Measurements from ENCODE around the gene SPATA13.

SPATA13 gene

GRCh38 chr13:24207841-24208667 is 47.5 kb downstream of the SPATA13 start:
- no peaks in the 10 kb centered on the region for H3K36me3 ChIP-seq
- peak overlapping the region in 5 of 11 experiments; percentile 4 to 23 (median 13); a peak in 2 of 22 replicates for H3K4me2 ChIP-seq
- H3K27ac ChIP-seq = no peak overlapping the region
- H3K9me3 ChIP-seq (replicated peaks in 1 of 11) = peaks cover 0 to 6% (median 0%) of the 10 kb centered on the region in 11 experiments; a peak in 1 of 22 replicates
- H3K4me1 ChIP-seq = peaks cover 19 to 39% (median 33%) of the 10 kb centered on the region in 10 experiments
- H3K27me3 ChIP-seq = no peaks in the 10 kb centered on the region
- H3K9ac ChIP-seq = no peak overlapping the region
- TF ChIP-seq Cebpa-rat (IDR thresholded peaks at IDR 0.05) = no peak
- no peaks in the 10 kb centered on the region; a peak in 1 of 22 replicates for H4K20me1 ChIP-seq
- H3K4me3 ChIP-seq = no peak overlapping the region

- no peak overlapping the region for H3K27ac ChIP-seq
- H3K27me3 ChIP-seq = no peaks in the 10 kb centered on the region
- no peak overlapping the region for H3K4me3 ChIP-seq
- H3K9me3 ChIP-seq (replicated peaks in 1 of 11) = peaks cover 0 to 6% (median 0%) of the 10 kb centered on the region in 11 experiments; a peak in 1 of 22 replicates
- peak overlapping the region in 2 of 11 experiments; percentile 4 to 19; a peak in 1 of 22 replicates for H3K4me2 ChIP-seq
- peaks cover 8 to 32% (median 25%) of the 10 kb centered on the region in 10 experiments for H3K4me1 ChIP-seq
- H3K36me3 ChIP-seq = no peaks in the 10 kb centered on the region
- TF ChIP-seq Cebpa-rat (IDR thresholded peaks at IDR 0.05) = no peak
- no peaks in the 10 kb centered on the region; a peak in 1 of 22 replicates for H4K20me1 ChIP-seq
- H3K9ac ChIP-seq = no peak overlapping the region
These were observed 48.6 kb downstream of the SPATA13 start for GRCh38 chr13:24209138-24209537.

GRCh38 chr13:24212254-24212653 is 51.7 kb downstream of the SPATA13 start:
- peaks cover 10 to 51% (median 42%) of the 10 kb centered on the region in 10 experiments for H3K4me1 ChIP-seq
- H3K27ac ChIP-seq = peak overlapping the region in 1 of 11 experiments; percentile 18; a peak in 1 of 22 replicates
- TF ChIP-seq Cebpa-rat (IDR thresholded peaks at IDR 0.05) = no peak

GRCh38 chr13:24212674-24213073 is 52.2 kb downstream of the SPATA13 start:
- H4K20me1 ChIP-seq = no peaks in the 10 kb centered on the region; a peak in 1 of 22 replicates
- H3K9ac ChIP-seq = no peak overlapping the region
- no peak overlapping the region for H3K4me3 ChIP-seq
- no peak for TF ChIP-seq Cebpa-rat (IDR thresholded peaks at IDR 0.05)
- H3K4me1 ChIP-seq = peaks cover 14 to 54% (median 47%) of the 10 kb centered on the region in 10 experiments
- no peaks in the 10 kb centered on the region for H3K36me3 ChIP-seq
- peaks cover 0 to 6% (median 0%) of the 10 kb centered on the region in 11 experiments; a peak in 1 of 22 replicates for H3K9me3 ChIP-seq (replicated peaks in 1 of 11)
- H3K27ac ChIP-seq = peak overlapping the region in 1 of 11 experiments; percentile 17; a peak in 1 of 22 replicates
- no peak overlapping the region for H3K4me2 ChIP-seq
- H3K27me3 ChIP-seq = no peaks in the 10 kb centered on the region

More at GRCh38 chr13:24212254-24212653, 51.7 kb downstream of the SPATA13 start:
- no peaks in the 10 kb centered on the region; a peak in 1 of 22 replicates for H4K20me1 ChIP-seq
- no peaks in the 10 kb centered on the region for H3K36me3 ChIP-seq
- H3K4me2 ChIP-seq = no peak overlapping the region
- no peak overlapping the region for H3K4me3 ChIP-seq
- H3K9ac ChIP-seq = no peak overlapping the region
- H3K9me3 ChIP-seq (replicated peaks in 1 of 11) = peaks cover 0 to 6% (median 0%) of the 10 kb centered on the region in 11 experiments; a peak in 1 of 22 replicates
- no peaks in the 10 kb centered on the region for H3K27me3 ChIP-seq

- no peak overlapping the region for H3K4me3 ChIP-seq
- no peaks in the 10 kb centered on the region for H3K27me3 ChIP-seq
- peaks cover 21 to 53% (median 48%) of the 10 kb centered on the region in 10 experiments for H3K4me1 ChIP-seq
- no peak for TF ChIP-seq Cebpa-rat (IDR thresholded peaks at IDR 0.05)
- H3K9me3 ChIP-seq (replicated peaks in 1 of 11) = peaks cover 0 to 6% (median 0%) of the 10 kb centered on the region in 11 experiments; a peak in 1 of 22 replicates
- no peaks in the 10 kb centered on the region; a peak in 1 of 22 replicates for H4K20me1 ChIP-seq
- peak overlapping the region in 9 of 11 experiments; percentile 6 to 77 (median 65); a peak in 10 of 22 replicates for H3K4me2 ChIP-seq
- peak overlapping the region in 3 of 11 experiments; percentile 23 to 61 (median 38); a peak in 1 of 22 replicates for H3K27ac ChIP-seq
- H3K9ac ChIP-seq = no peak overlapping the region
- H3K36me3 ChIP-seq = no peaks in the 10 kb centered on the region
These were observed 53.4 kb downstream of the SPATA13 start for GRCh38 chr13:24213932-24214331.

GRCh38 chr13:24214528-24214927 is 54.0 kb downstream of the SPATA13 start:
- Histone ChIP-seq H3K4me1 (peaks cover 21 to 58% (median 48%) of the 10 kb centered on the region in 10 experiments), H4K20me1 (no peaks in the 10 kb centered on the region; a peak in 1 of 22 replicates), H3K27me3 (no peaks in the 10 kb centered on the region), H3K9ac (peak overlapping the region in 3 of 11 experiments; percentile 11 to 46 (median 36); a peak in 3 of 22 replicates), H3K36me3 (no peaks in the 10 kb centered on the region), H3K4me2 (peak overlapping the region in 10 of 11 experiments; percentile 30 to 77 (median 65); a peak in 19 of 22 replicates), H3K27ac (peak overlapping the region in 9 of 11 experiments; percentile 12 to 61 (median 38); a peak in 14 of 22 replicates), H3K9me3 (replicated peaks in 1 of 11) (peaks cover 0 to 3% (median 0%) of the 10 kb centered on the region in 11 experiments; a peak in 1 of 22 replicates), H3K4me3 (no peak overlapping the region)
- TF ChIP-seq Cebpa-rat (IDR thresholded peaks at IDR 0.05) = no peak

- no peaks in the 10 kb centered on the region; a peak in 1 of 22 replicates for H4K20me1 ChIP-seq
- no peaks in the 10 kb centered on the region for H3K9me3 ChIP-seq (replicated peaks in 1 of 11)
- H3K27me3 ChIP-seq = no peaks in the 10 kb centered on the region
- peak overlapping the region in 3 of 11 experiments; percentile 11 to 46 (median 36); a peak in 3 of 22 replicates for H3K9ac ChIP-seq
- H3K4me1 ChIP-seq = peaks cover 21 to 62% (median 48%) of the 10 kb centered on the region in 10 experiments
- peak overlapping the region; percentile 30 to 77 (median 65); a peak in 20 of 22 replicates for H3K4me2 ChIP-seq
- no peak for TF ChIP-seq Cebpa-rat (IDR thresholded peaks at IDR 0.05)
- H3K4me3 ChIP-seq = no peak overlapping the region
- no peaks in the 10 kb centered on the region for H3K36me3 ChIP-seq
- peak overlapping the region in 9 of 11 experiments; percentile 12 to 61 (median 38); a peak in 16 of 22 replicates for H3K27ac ChIP-seq
These were observed 54.6 kb downstream of the SPATA13 start for GRCh38 chr13:24215126-24215525.

- no peaks in the 10 kb centered on the region; a peak in 1 of 22 replicates for H4K20me1 ChIP-seq
- H3K27me3 ChIP-seq = no peaks in the 10 kb centered on the region
- no peak overlapping the region for H3K4me3 ChIP-seq
- no peaks in the 10 kb centered on the region for H3K9me3 ChIP-seq (replicated peaks in 1 of 11)
- peak overlapping the region in 9 of 11 experiments; percentile 54 to 77 (median 65); a peak in 18 of 22 replicates for H3K4me2 ChIP-seq
- peaks cover 21 to 62% (median 48%) of the 10 kb centered on the region in 10 experiments for H3K4me1 ChIP-seq
- no peak for TF ChIP-seq Cebpa-rat (IDR thresholded peaks at IDR 0.05)
- H3K36me3 ChIP-seq = no peaks in the 10 kb centered on the region
- no peak overlapping the region for H3K9ac ChIP-seq
- H3K27ac ChIP-seq = peak overlapping the region in 7 of 11 experiments; percentile 5 to 61 (median 46); a peak in 6 of 22 replicates
These were observed 55.2 kb downstream of the SPATA13 start for GRCh38 chr13:24215732-24216131.
